HG02870 (cell line): ENCODE results near the gene C3orf85.

ENCODE experiments used
- ATAC-seq: cut with Tn5 transposase; IDR thresholded peaks from one replicate; pipeline ENCODE4 v1.9.1; 2021; ENCODE audit warnings: mild to moderate bottlenecking, moderate library complexity; ENCODE audit not compliant: unreplicated experiment

Gene C3orf85

GRCh38 chr3:109149078-109149477 is 12.6 kb downstream of the C3orf85 start:
- no peak for ATAC-seq

GRCh38 chr3:109152320-109152719 is 15.8 kb downstream of the C3orf85 start:
- no peak for ATAC-seq

- ATAC-seq, result no peak
These were observed 18.5 kb downstream of the C3orf85 start for GRCh38 chr3:109154979-109155378.

- no peak for ATAC-seq
These were observed 19.3 kb downstream of the C3orf85 start for GRCh38 chr3:109155828-109156227.

GRCh38 chr3:109161487-109162123 is 25.1 kb downstream of the C3orf85 start:
- no peak for ATAC-seq

GRCh38 chr3:109165905-109166304 is 29.4 kb downstream of the C3orf85 start:
- ATAC-seq, result no peak

GRCh38 chr3:109171479-109171878 is 35.0 kb downstream of the C3orf85 start:
- no peak for ATAC-seq

GRCh38 chr3:109175411-109175810 is 38.9 kb downstream of the C3orf85 start:
- ATAC-seq, result no peak

GRCh38 chr3:109176726-109177125 is 40.2 kb downstream of the C3orf85 start:
- no peak for ATAC-seq

GRCh38 chr3:109177908-109178307 is 41.4 kb downstream of the C3orf85 start:
- no peak for ATAC-seq

- ATAC-seq, result no peak
These were observed 42.2 kb downstream of the C3orf85 start for GRCh38 chr3:109178708-109179107.

- no peak for ATAC-seq
These were observed 48.2 kb downstream of the C3orf85 start for GRCh38 chr3:109184726-109185125.

GRCh38 chr3:109187390-109187789 is 50.9 kb downstream of the C3orf85 start:
- ATAC-seq, result no peak

- no peak for ATAC-seq
These were observed 52.2 kb downstream of the C3orf85 start for GRCh38 chr3:109188741-109189140.

- no peak for ATAC-seq
These were observed 54.9 kb downstream of the C3orf85 start for GRCh38 chr3:109191421-109191820.

- no peak for ATAC-seq
These were observed 59.3 kb downstream of the C3orf85 start for GRCh38 chr3:109195815-109196214.
